Inflammatory macrophage treated with lipopolysaccharide for 4 hours (primary cell): Measurements from ENCODE around the gene TTC21A.

ENCODE experiments used
- DNase-seq: peaks from one replicate; pipeline ENCODE4 v3.0.0-alpha.2; 2020

TTC21A gene

GRCh38 chr3:39184081-39184967 lies 76.8 kb downstream of the TTC21A start:
- no peak for DNase-seq

- no peak for DNase-seq
These were observed 77.4 kb downstream of the TTC21A start for GRCh38 chr3:39184968-39185285.

- no peak for DNase-seq
These were observed 78.0 kb downstream of the TTC21A start for GRCh38 chr3:39185326-39185958.

GRCh38 chr3:39185959-39186691 lies 78.6 kb downstream of the TTC21A start:
- DNase-seq: no peak

- no peak for DNase-seq
These were observed 79.2 kb downstream of the TTC21A start for GRCh38 chr3:39186692-39187151.

GRCh38 chr3:39187372-39188155 lies 80.1 kb downstream of the TTC21A start:
- DNase-seq: no peak
